Measurements from ENCODE around the gene ZNF202.

The ZNF202 gene

GRCh38 chr11:123742031-123742723, 717 bp upstream of the ZNF202 start:
- H3K4me3 ChIP-seq (ENCODE audit: low read depth, low read length) = peak overlapping the region; percentile 93
- no peak for TF ChIP-seq CTCF (IDR thresholded peaks at IDR 0.05; ENCODE audit: low read depth, low read length)

DNA sequence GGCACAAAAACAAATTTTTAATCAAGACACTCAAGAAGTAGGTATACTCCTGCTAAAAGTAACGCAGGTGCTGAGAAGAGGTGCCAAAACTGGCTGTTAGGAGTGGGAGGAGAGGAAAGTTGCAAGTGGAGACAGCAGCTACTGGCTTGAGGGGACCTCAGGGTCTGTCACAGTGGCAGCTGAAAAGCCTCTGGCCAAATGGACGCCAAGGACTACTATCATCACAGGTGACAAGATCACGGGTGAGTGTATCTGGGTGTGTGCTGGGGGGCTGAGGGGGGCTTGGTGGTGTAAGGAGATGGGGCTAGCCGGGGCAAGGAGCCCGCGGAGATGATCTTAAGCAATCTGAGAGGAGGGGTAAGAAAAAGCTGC, 687 bp downstream of the ZNF202 start:
- H3K4me3 ChIP-seq (ENCODE audit: low read depth, low read length) = peak overlapping the region; percentile 93
- no peak for TF ChIP-seq CTCF (IDR thresholded peaks at IDR 0.05; ENCODE audit: low read depth, low read length)

GRCh38 chr11:123738374-123738773, 3.1 kb downstream of the ZNF202 start:
- H3K4me3 ChIP-seq (ENCODE audit: low read depth, low read length) = no peak overlapping the region
- no peak for TF ChIP-seq CTCF (IDR thresholded peaks at IDR 0.05; ENCODE audit: low read depth, low read length)

- no peak overlapping the region for H3K4me3 ChIP-seq (ENCODE audit: low read depth, low read length)
- no peak for TF ChIP-seq CTCF (IDR thresholded peaks at IDR 0.05; ENCODE audit: low read depth, low read length)
These were observed 4.7 kb downstream of the ZNF202 start for GRCh38 chr11:123736769-123737168.

- H3K4me3 ChIP-seq (ENCODE audit: low read depth, low read length) = no peak overlapping the region
- no peak for TF ChIP-seq CTCF (IDR thresholded peaks at IDR 0.05; ENCODE audit: low read depth, low read length)
These were observed 11.9 kb downstream of the ZNF202 start for GRCh38 chr11:123729602-123730001.

DNA sequence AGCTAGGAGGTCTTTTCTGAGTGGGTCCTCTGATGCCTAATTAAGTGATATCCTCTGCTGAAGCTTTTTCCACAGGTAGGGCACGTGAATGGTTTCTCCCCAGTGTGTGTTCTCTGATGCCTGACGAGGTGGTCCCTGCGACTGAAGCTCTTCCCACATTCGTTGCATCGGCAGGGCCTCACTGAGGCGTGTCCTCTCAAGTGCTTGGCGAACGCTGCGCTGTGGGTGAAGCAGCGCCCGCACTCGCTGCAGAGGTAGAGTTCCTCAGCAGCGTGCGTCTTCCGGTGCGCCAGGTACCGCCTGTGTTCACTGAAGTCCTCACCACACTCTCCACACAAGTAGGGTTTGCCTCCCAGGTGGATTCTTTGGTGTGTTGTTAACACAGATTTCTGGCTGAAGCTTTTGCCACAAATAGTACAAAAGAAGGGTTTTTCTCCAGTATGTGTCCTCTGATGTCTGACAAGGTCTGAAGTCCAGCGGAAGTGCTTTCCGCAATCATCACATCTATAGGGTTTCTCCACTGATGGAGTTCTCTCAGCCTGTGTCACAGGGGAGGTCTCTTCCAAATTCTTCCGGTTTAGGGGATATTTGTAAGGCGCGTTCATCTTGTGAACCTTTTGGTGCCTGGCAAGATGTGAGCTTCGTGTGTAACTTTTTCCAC, 15.3 kb downstream of the ZNF202 start:
- no peak for TF ChIP-seq CTCF (IDR thresholded peaks at IDR 0.05; ENCODE audit: low read depth, low read length)
- H3K4me3 ChIP-seq (ENCODE audit: low read depth, low read length) = no peak overlapping the region

DNA sequence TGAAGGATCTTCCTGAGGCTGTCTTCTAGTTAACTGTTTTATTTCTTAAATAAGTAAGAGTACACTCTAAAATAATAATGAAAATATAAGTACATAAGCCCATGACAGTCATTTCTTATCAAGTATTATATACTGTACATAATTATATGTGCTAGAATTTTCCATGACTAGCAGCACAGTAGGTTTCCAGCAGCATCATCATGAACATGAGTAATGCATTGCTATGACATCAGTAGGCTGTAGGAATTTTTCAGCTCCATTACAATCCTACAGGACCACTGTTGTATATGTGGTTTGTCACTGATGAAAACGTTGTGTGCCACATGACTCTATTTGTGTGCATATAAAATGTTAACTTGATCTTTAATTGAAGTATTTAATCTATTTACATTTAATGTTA, 22.0 kb downstream of the ZNF202 start:
- no peak overlapping the region for H3K4me3 ChIP-seq (ENCODE audit: low read depth, low read length)
- no peak for TF ChIP-seq CTCF (IDR thresholded peaks at IDR 0.05; ENCODE audit: low read depth, low read length)
